ENCODE data around the gene VPS37B. TPM values are rescaled to one million over a fixed set of nuclear protein-coding genes. Genes with fewer than 3 reads are reported as not detected.

The VPS37B gene
- total RNA-seq, 1 experiment from 2014 or later, result 24.0 TPM

DNA sequence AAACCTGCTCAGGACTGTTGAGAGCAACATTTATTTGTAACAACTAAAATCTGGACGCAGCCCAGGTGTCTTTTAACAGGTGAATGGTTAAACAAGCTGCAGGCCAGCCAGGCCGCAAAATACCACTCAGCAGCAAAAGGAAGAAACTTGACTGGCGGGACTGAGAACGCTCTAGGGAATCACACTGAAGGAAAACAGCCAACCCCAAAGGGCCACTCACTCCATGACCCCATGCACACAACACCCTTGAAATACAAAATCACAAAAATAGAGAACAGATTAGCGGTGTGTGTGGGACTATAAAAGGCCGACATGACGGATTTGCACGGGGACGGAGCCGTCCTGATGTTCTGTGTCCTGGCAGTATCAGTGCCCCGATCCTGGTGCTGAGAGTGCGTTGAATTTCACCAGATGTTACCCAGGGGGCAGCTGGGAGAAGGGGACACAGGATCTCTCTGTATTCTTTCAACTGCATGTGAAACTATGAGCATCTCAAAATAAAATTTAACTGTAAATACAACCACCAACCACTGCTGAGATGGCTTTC is 23.0 kb downstream of the VPS37B start:
- ChIA-PET POLR2A (no interaction called here), CTCF (interaction anchor here (0.6 kb wide), 1 partner anchor 76 kb away, joined by 12 read pairs; no protein-coding TSS in a partner anchor)
- DNase-seq, result no peak
- intact Hi-C loops (cut with micrococcal nuclease; ENCODE audit: unreplicated experiment), result no loop called here
- no peaks in the 10 kb centered on the region for H3K9me3 ChIP-seq
- no peak overlapping the region for H3K4me3 ChIP-seq (ENCODE audit: low read depth, low read length)
- H3K27me3 ChIP-seq (replicated peaks; ENCODE audit: control insufficient read depth, insufficient read depth, low read length), result no peaks in the 10 kb centered on the region
- TF ChIP-seq CTCF (IDR thresholded peaks at IDR 0.05; ENCODE audit: insufficient read depth in 1 of 2, low read depth in 1 of 2, low read length in 1 of 2, severe bottlenecking in 1 of 2, unreplicated experiment in 1 of 2), result no peak
- no peaks in the 10 kb centered on the region for H3K27me3 Mint-ChIP-seq (ENCODE audit: insufficient read depth, unreplicated experiment)
- peaks cover 13% of the 10 kb centered on the region for H3K4me1 Mint-ChIP-seq (ENCODE audit: low read depth, unreplicated experiment)
- no peaks in the 10 kb centered on the region for H3K9me3 Mint-ChIP-seq (ENCODE audit: unreplicated experiment)
- H3K27ac Mint-ChIP-seq (ENCODE audit: unreplicated experiment), result no peak overlapping the region
- H3K4me1 ChIP-seq, result no peaks in the 10 kb centered on the region
- H3K4me3 Mint-ChIP-seq (ENCODE audit: unreplicated experiment), result no peak overlapping the region
- no TSS peak for BruUV-seq (replicated peaks)
- H3K36me3 Mint-ChIP-seq (ENCODE audit: insufficient read depth, unreplicated experiment), result peaks cover 29% of the 10 kb centered on the region
- H3K36me3 ChIP-seq (ENCODE audit: control insufficient read depth, insufficient read depth, low read length), result peaks cover 2% of the 10 kb centered on the region; the same call in 1 of the 2 replicates

GRCh38 chr12:122871851-122872780 is 23.8 kb downstream of the VPS37B start:
- intact Hi-C loops (cut with micrococcal nuclease; ENCODE audit: unreplicated experiment), result no loop called here
- no peaks in the 10 kb centered on the region for H3K9me3 ChIP-seq
- Mint-ChIP-seq H3K4me3 (ENCODE audit: unreplicated experiment) (no peak overlapping the region), H3K9me3 (ENCODE audit: unreplicated experiment) (no peaks in the 10 kb centered on the region), H3K4me1 (ENCODE audit: low read depth, unreplicated experiment) (peaks cover 7% of the 10 kb centered on the region), H3K36me3 (ENCODE audit: insufficient read depth, unreplicated experiment) (peaks cover 29% of the 10 kb centered on the region), H3K27ac (ENCODE audit: unreplicated experiment) (peak overlapping the region; percentile 30), H3K27me3 (ENCODE audit: insufficient read depth, unreplicated experiment) (no peaks in the 10 kb centered on the region)
- peaks cover 2% of the 10 kb centered on the region; the same call in 1 of the 2 replicates for H3K36me3 ChIP-seq (ENCODE audit: control insufficient read depth, insufficient read depth, low read length)
- TF ChIP-seq CTCF (IDR thresholded peaks at IDR 0.05; ENCODE audit: insufficient read depth in 1 of 2, low read depth in 1 of 2, low read length in 1 of 2, severe bottlenecking in 1 of 2, unreplicated experiment in 1 of 2), result no peak
- POLR2A ChIA-PET, result no interaction called here
- CTCF ChIA-PET, result no interaction called here
- H3K4me3 ChIP-seq (ENCODE audit: low read depth, low read length), result no peak overlapping the region
- no peaks in the 10 kb centered on the region for H3K27me3 ChIP-seq (replicated peaks; ENCODE audit: control insufficient read depth, insufficient read depth, low read length)
- no peak for DNase-seq
- BruUV-seq (replicated peaks), result no TSS peak
- no peaks in the 10 kb centered on the region for H3K4me1 ChIP-seq

DNA sequence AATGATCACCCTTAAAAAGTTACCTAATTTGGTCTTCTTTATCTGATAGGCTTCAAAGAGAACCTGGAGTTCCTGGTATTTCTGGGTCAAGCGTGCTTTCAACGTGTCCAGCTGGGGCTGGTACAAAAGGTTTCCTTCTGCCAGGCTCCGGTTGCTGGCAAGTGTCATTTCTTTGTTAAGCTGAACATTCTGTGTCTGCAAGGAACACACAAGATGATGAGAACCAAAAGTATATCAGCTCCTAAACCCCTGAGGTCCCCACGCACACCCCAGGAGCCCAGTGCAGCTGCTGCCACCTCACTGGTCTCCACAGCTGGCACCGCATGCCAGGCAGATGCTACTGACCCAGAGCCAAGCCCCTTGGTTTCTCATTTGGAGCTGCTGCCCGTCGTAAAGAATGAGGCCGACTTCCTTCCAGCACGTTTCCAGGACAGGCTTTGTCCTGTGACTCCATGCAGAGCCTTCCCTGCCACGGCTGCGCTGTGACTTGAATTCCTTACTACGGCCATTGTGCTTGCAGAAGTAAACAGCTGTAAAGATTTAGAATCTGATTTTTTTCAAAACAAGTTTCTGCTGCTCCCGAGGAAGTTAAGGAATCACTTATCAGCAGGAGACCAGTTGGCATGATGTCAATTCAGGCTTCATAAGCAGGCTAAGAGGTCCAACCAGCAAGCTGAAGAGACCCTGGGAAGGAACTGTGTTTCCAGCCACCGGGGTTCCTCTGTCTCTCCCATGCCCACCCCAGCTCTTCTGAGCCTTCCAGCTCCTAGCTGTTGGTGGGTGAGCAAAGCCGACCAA is 24.9 kb downstream of the VPS37B start:
- no peaks in the 10 kb centered on the region for H3K27me3 ChIP-seq (replicated peaks; ENCODE audit: control insufficient read depth, insufficient read depth, low read length)
- TF ChIP-seq CTCF (IDR thresholded peaks at IDR 0.05; ENCODE audit: insufficient read depth in 1 of 2, low read depth in 1 of 2, low read length in 1 of 2, severe bottlenecking in 1 of 2, unreplicated experiment in 1 of 2), result no peak
- DNase-seq, result no peak
- ChIA-PET POLR2A (interaction anchor here (0.5 to 0.6 kb wide), 2 partner anchors 95 to 185 kb away, joined by 4 to 7 read pairs; partner anchors contain the start of gene ABCB9), CTCF (interaction anchor here (0.7 kb wide), 1 partner anchor 10 kb away, joined by 3 read pairs; no protein-coding TSS in a partner anchor)
- no peaks in the 10 kb centered on the region for H3K4me1 ChIP-seq
- no peaks in the 10 kb centered on the region for H3K27me3 Mint-ChIP-seq (ENCODE audit: insufficient read depth, unreplicated experiment)
- H3K27ac Mint-ChIP-seq (ENCODE audit: unreplicated experiment), result no peak overlapping the region
- peaks cover 35% of the 10 kb centered on the region for H3K36me3 Mint-ChIP-seq (ENCODE audit: insufficient read depth, unreplicated experiment)
- BruUV-seq (replicated peaks), result no TSS peak
- peaks cover 2% of the 10 kb centered on the region; the same call in 1 of the 2 replicates for H3K36me3 ChIP-seq (ENCODE audit: control insufficient read depth, insufficient read depth, low read length)
- intact Hi-C loops (cut with micrococcal nuclease; ENCODE audit: unreplicated experiment), result no loop called here
- peaks cover 7% of the 10 kb centered on the region for H3K4me1 Mint-ChIP-seq (ENCODE audit: low read depth, unreplicated experiment)
- no peaks in the 10 kb centered on the region for H3K9me3 ChIP-seq
- H3K4me3 Mint-ChIP-seq (ENCODE audit: unreplicated experiment), result no peak overlapping the region
- H3K4me3 ChIP-seq (ENCODE audit: low read depth, low read length), result no peak overlapping the region
- no peaks in the 10 kb centered on the region for H3K9me3 Mint-ChIP-seq (ENCODE audit: unreplicated experiment)
